HepG2 (cell line): ENCODE measurements around the gene MAP2K5. TPM values are rescaled to one million over a fixed set of nuclear protein-coding genes. Genes with fewer than 3 reads are reported as not detected.

ENCODE experiments used
- ARNTL ChIP-seq: sonication (generic); formaldehyde crosslinking; IDR thresholded peaks from 2 replicates; pipeline ENCODE4 v1.4.0; 2020; ENCODE audit warnings: mild to moderate bottlenecking, missing genetic modification reagents
- ATAD3A ChIP-seq: sonication (generic); formaldehyde crosslinking; IDR thresholded peaks from 2 replicates; pipeline ENCODE4 v1.4.0; 2020; ENCODE audit warnings: missing genetic modification reagents
- ELF3 ChIP-seq: IDR thresholded peaks from 2 replicates; pipeline ENCODE4 v1.6.1; 2016; ENCODE audit warnings: missing genetic modification reagents, missing compliant biosample characterization
- HOMEZ ChIP-seq: IDR thresholded peaks from 2 replicates; pipeline ENCODE4 v1.6.1; 2016; ENCODE audit warnings: low read depth
- MED1 ChIP-seq: sonication (generic); formaldehyde crosslinking; IDR thresholded peaks from 2 replicates; pipeline ENCODE4 v1.4.0; 2020; ENCODE audit warnings: missing genetic modification reagents
- NFE2L2 ChIP-seq: fragments of 150-350 bp; IDR thresholded peaks from 2 replicates; pipeline ENCODE4 v1.6.1; 2014; ENCODE audit warnings: low read length
- REXO4 ChIP-seq: sonication (generic); formaldehyde crosslinking; IDR thresholded peaks from 2 replicates; pipeline ENCODE4 v1.8.0; 2022; ENCODE audit warnings: missing genetic modification reagents, mild to moderate bottlenecking, borderline replicate concordance
- RXRA ChIP-seq: sonication (generic); formaldehyde crosslinking; IDR thresholded peaks from 2 replicates; pipeline ENCODE4 v1.5.1; 2020; ENCODE audit warnings: missing genetic modification reagents
- SALL1 ChIP-seq: sonication (generic); formaldehyde crosslinking; IDR thresholded peaks from 2 replicates; pipeline ENCODE4 v1.8.0; 2022; ENCODE audit warnings: mild to moderate bottlenecking, missing genetic modification reagents
- STAT5B ChIP-seq: sonication (generic); formaldehyde crosslinking; IDR thresholded peaks from 2 replicates; pipeline ENCODE4 v1.4.0; 2020; ENCODE audit warnings: missing genetic modification reagents
- ZBTB46 ChIP-seq: sonication (generic); formaldehyde crosslinking; IDR thresholded peaks from 2 replicates; pipeline ENCODE4 v1.4.0; 2020; ENCODE audit warnings: mild to moderate bottlenecking, missing genetic modification reagents, borderline replicate concordance
- ZNF235 ChIP-seq: sonication (generic); formaldehyde crosslinking; IDR thresholded peaks from 2 replicates; pipeline ENCODE4 v1.8.1; 2023; ENCODE audit warnings: mild to moderate bottlenecking, missing genetic modification reagents, borderline replicate concordance
- ZNF430 ChIP-seq: sonication (generic); formaldehyde crosslinking; IDR thresholded peaks from 2 replicates; pipeline ENCODE4 v1.9.0; 2021; ENCODE audit warnings: mild to moderate bottlenecking, missing genetic modification reagents
- ZNF598 ChIP-seq: sonication (generic); formaldehyde crosslinking; IDR thresholded peaks from 2 replicates; pipeline ENCODE4 v1.5.1; 2020; ENCODE audit warnings: mild to moderate bottlenecking, missing genetic modification reagents, borderline replicate concordance
- ZNF619 ChIP-seq: sonication (generic); formaldehyde crosslinking; IDR thresholded peaks from 2 replicates; pipeline ENCODE4 v1.4.0; 2020; ENCODE audit warnings: mild to moderate bottlenecking, missing genetic modification reagents
- ZNF691 ChIP-seq: sonication (generic); formaldehyde crosslinking; IDR thresholded peaks from 2 replicates; pipeline ENCODE4 v1.4.0; 2020; ENCODE audit warnings: missing genetic modification reagents, low read depth, mild to moderate bottlenecking, borderline replicate concordance
- polyA plus RNA-seq, 8 experiments: library from polyadenylated mRNA; depleted of rRNA in 3 of 8; stranded (reverse) in 7 of 8; unstranded in 1 of 8; fragments of >200 nt; fragmentation: Illumina TruSeq in 4 of 8; extraction: Trizol in 4 of 8; gene quantifications; 2 replicates each; pipeline versions ENCODE4 v1.2.1 to v1.2.3, GENCODE V29; 2011 to 2016; ENCODE audit warnings: low read depth in 4 of 8, missing spikeins in 1 of 8, mixed read lengths in 1 of 8; ENCODE audit not compliant: insufficient read depth in 1 of 8
- total RNA-seq, 5 experiments: library from RNA; depleted of rRNA; stranded (reverse); fragments of >200 nt; fragmentation: Illumina TruSeq; extraction: Trizol; gene quantifications; 2 replicates each; pipeline ENCODE4 v1.2.3, GENCODE V29; 2016; ENCODE audit warnings: low read depth in 1 of 5
- TF ChIP-seq, protein P1 (sequence below): sonication (generic); formaldehyde crosslinking; IDR thresholded peaks from 2 replicates; pipeline ENCODE4 v1.4.0; 2020; ENCODE audit warnings: mild to moderate bottlenecking, missing genetic modification reagents
- TF ChIP-seq, protein P2 (sequence below): sonication (generic); formaldehyde crosslinking; IDR thresholded peaks from 2 replicates; pipeline ENCODE4 v1.8.0; 2022; ENCODE audit warnings: mild to moderate bottlenecking, missing genetic modification reagents, moderate library complexity
- TF ChIP-seq, protein P3 (sequence below): sonication (generic); formaldehyde crosslinking; IDR thresholded peaks from 2 replicates; pipeline ENCODE4 v1.4.0; 2020; ENCODE audit warnings: mild to moderate bottlenecking, missing genetic modification reagents

MAP2K5 gene
- total and polyA plus RNA-seq, 2 of the 13 experiments (the other 11 are each of a cell fraction or from before 2014, with no cell fraction given): 4.0 to 4.3 TPM

- TF ChIP-seq ZNF430 (CRISPR knock-in tag) (no peak), SALL1 (peak; percentile 39; the same call in 1 of the 2 replicates), ZBTB46 (CRISPR knock-in tag) (no peak), NFE2L2 (no peak), MED1 (CRISPR knock-in tag) (no peak), RXRA (CRISPR knock-in tag) (0 out of 2 replicates have a peak, but pooled peaks have one; percentile 43), ARNTL (CRISPR knock-in tag) (no peak; the same call in 1 of the 2 replicates), ZNF691 (no peak), ATAD3A (CRISPR knock-in tag) (no peak), ZNF235 (CRISPR knock-in tag) (no peak), ZNF598 (CRISPR knock-in tag) (no peak), REXO4 (CRISPR knock-in tag) (no peak), ELF3 (no peak), STAT5B (CRISPR knock-in tag) (no peak), ZNF619 (CRISPR knock-in tag) (no peak), HOMEZ (CRISPR knock-in tag) (no peak)
- TF ChIP-seq, protein P1, sequence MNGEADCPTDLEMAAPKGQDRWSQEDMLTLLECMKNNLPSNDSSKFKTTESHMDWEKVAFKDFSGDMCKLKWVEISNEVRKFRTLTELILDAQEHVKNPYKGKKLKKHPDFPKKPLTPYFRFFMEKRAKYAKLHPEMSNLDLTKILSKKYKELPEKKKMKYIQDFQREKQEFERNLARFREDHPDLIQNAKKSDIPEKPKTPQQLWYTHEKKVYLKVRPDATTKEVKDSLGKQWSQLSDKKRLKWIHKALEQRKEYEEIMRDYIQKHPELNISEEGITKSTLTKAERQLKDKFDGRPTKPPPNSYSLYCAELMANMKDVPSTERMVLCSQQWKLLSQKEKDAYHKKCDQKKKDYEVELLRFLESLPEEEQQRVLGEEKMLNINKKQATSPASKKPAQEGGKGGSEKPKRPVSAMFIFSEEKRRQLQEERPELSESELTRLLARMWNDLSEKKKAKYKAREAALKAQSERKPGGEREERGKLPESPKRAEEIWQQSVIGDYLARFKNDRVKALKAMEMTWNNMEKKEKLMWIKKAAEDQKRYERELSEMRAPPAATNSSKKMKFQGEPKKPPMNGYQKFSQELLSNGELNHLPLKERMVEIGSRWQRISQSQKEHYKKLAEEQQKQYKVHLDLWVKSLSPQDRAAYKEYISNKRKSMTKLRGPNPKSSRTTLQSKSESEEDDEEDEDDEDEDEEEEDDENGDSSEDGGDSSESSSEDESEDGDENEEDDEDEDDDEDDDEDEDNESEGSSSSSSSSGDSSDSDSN (CRISPR knock-in tag): peak; percentile 74
- TF ChIP-seq, protein P2, sequence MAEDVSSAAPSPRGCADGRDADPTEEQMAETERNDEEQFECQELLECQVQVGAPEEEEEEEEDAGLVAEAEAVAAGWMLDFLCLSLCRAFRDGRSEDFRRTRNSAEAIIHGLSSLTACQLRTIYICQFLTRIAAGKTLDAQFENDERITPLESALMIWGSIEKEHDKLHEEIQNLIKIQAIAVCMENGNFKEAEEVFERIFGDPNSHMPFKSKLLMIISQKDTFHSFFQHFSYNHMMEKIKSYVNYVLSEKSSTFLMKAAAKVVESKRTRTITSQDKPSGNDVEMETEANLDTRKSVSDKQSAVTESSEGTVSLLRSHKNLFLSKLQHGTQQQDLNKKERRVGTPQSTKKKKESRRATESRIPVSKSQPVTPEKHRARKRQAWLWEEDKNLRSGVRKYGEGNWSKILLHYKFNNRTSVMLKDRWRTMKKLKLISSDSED (CRISPR knock-in tag): no peak
- TF ChIP-seq, protein P3, sequence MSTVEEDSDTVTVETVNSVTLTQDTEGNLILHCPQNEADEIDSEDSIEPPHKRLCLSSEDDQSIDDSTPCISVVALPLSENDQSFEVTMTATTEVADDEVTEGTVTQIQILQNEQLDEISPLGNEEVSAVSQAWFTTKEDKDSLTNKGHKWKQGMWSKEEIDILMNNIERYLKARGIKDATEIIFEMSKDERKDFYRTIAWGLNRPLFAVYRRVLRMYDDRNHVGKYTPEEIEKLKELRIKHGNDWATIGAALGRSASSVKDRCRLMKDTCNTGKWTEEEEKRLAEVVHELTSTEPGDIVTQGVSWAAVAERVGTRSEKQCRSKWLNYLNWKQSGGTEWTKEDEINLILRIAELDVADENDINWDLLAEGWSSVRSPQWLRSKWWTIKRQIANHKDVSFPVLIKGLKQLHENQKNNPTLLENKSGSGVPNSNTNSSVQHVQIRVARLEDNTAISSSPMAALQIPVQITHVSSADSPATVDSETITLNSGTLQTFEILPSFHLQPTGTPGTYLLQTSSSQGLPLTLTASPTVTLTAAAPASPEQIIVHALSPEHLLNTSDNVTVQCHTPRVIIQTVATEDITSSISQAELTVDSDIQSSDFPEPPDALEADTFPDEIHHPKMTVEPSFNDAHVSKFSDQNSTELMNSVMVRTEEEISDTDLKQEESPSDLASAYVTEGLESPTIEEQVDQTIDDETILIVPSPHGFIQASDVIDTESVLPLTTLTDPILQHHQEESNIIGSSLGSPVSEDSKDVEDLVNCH (CRISPR knock-in tag): no peak
These were observed 291.4 kb downstream of the MAP2K5 start (continued) for GRCh38 chr15:67833710-67834511.
